Osteoblast (primary cell): Measurements from ENCODE around the gene FMR1NB. TPM values are rescaled to one million over a fixed set of nuclear protein-coding genes. Genes with fewer than 3 reads are reported as not detected.

Source experiments
- DNase-seq: peaks from one replicate; pipeline ENCODE4 v3.0.0; 2011; ENCODE audit warnings: low spot score, mixed read lengths; ENCODE audit not compliant: insufficient read length; ENCODE audit errors: missing footprints
- H2AFZ ChIP-seq: 2 replicates; pipeline ENCODE4 v1.6.0; 2011; ENCODE audit warnings: mild to moderate bottlenecking, low read length
- H3K27ac ChIP-seq: 2 replicates; pipeline ENCODE4 v1.5.1; 2011; ENCODE audit warnings: mild to moderate bottlenecking, low read depth, low read length, moderate library complexity
- H3K27me3 ChIP-seq: 2 replicates; pipeline ENCODE4 v1.6.0; 2012; ENCODE audit warnings: mild to moderate bottlenecking, control low read depth, inconsistent platforms, low read length, moderate library complexity; ENCODE audit not compliant: insufficient read depth
- H3K36me3 ChIP-seq: 2 replicates; pipeline ENCODE4 v1.5.1; 2011; ENCODE audit warnings: mild to moderate bottlenecking, low read length, control low read depth, moderate library complexity; ENCODE audit not compliant: insufficient read depth
- H3K4me1 ChIP-seq: 2 replicates; pipeline ENCODE4 v1.5.1; 2011; ENCODE audit warnings: mild to moderate bottlenecking, low read length, control low read depth, moderate library complexity; ENCODE audit not compliant: insufficient read depth
- H3K4me2 ChIP-seq: 2 replicates; pipeline ENCODE4 v1.6.0; 2011; ENCODE audit warnings: mild to moderate bottlenecking, low read length; ENCODE audit not compliant: insufficient read depth
- H3K4me3 ChIP-seq: fragments of 200-600 bp; sonication (generic); 3 replicates; pipeline ENCODE4 v1.5.1; 2012; ENCODE audit warnings: mild to moderate bottlenecking, low read length, inconsistent platforms; ENCODE audit not compliant: insufficient read depth
- H3K79me2 ChIP-seq: 2 replicates; pipeline ENCODE4 v1.6.0; 2012; ENCODE audit warnings: mild to moderate bottlenecking, low read length, control low read depth, inconsistent platforms; ENCODE audit not compliant: insufficient read depth
- H3K9me3 ChIP-seq: 2 replicates; pipeline ENCODE4 v1.5.1; 2011; ENCODE audit warnings: low read depth, low read length, control low read depth
- H4K20me1 ChIP-seq: 2 replicates; pipeline ENCODE4 v1.6.0; 2012; ENCODE audit warnings: mild to moderate bottlenecking, low read length, control low read depth; ENCODE audit not compliant: insufficient read depth
- CTCF ChIP-seq: IDR thresholded peaks from 2 replicates; pipeline ENCODE4 v1.5.1; 2011; ENCODE audit warnings: mild to moderate bottlenecking, low read depth, low read length, moderate library complexity; ENCODE audit errors: extremely low read depth
- total RNA-seq: library from RNA; depleted of rRNA; stranded (reverse); fragments of >200 nt; gene quantifications from 2 replicates; pipeline ENCODE4 v1.2.3, GENCODE V29; 2012

FMR1NB gene
- total RNA-seq, 1 donor: not detected

- no peak overlapping the region for H3K4me3 ChIP-seq
- H3K27ac ChIP-seq: no peak overlapping the region
- H3K9me3 ChIP-seq: no peaks in the 10 kb centered on the region
- peaks cover 4% of the 10 kb centered on the region for H3K4me1 ChIP-seq
- H3K4me2 ChIP-seq: no peak overlapping the region
- no peak for DNase-seq
- H3K27me3 ChIP-seq: no peaks in the 10 kb centered on the region
- H4K20me1 ChIP-seq: no peaks in the 10 kb centered on the region
- H3K36me3 ChIP-seq: no peaks in the 10 kb centered on the region
- no peaks in the 10 kb centered on the region for H3K79me2 ChIP-seq
- no peak for TF ChIP-seq CTCF
- no peak overlapping the region for H2AFZ ChIP-seq
Measured at GRCh38 chrX:147958291-147958690, 22.8 kb upstream of the FMR1NB start.

- Histone ChIP-seq H3K27me3 (no peaks in the 10 kb centered on the region), H3K4me1 (peaks cover 4% of the 10 kb centered on the region), H3K79me2 (no peaks in the 10 kb centered on the region), H3K36me3 (no peaks in the 10 kb centered on the region), H3K4me3 (no peak overlapping the region), H4K20me1 (no peaks in the 10 kb centered on the region), H3K27ac (no peak overlapping the region), H3K4me2 (no peak overlapping the region), H3K9me3 (no peaks in the 10 kb centered on the region), H2AFZ (no peak overlapping the region)
- TF ChIP-seq CTCF: no peak
- no peak for DNase-seq
Measured at GRCh38 chrX:147960722-147961121, 20.4 kb upstream of the FMR1NB start.

- Histone ChIP-seq H3K9me3 (no peaks in the 10 kb centered on the region), H3K79me2 (no peaks in the 10 kb centered on the region), H4K20me1 (no peaks in the 10 kb centered on the region), H3K36me3 (no peaks in the 10 kb centered on the region), H3K27me3 (no peaks in the 10 kb centered on the region), H3K4me2 (no peak overlapping the region), H3K4me3 (no peak overlapping the region), H3K27ac (no peak overlapping the region), H2AFZ (no peak overlapping the region), H3K4me1 (peaks cover 4% of the 10 kb centered on the region)
- DNase-seq: no peak
- no peak for TF ChIP-seq CTCF
Measured at GRCh38 chrX:147962476-147962875, 18.7 kb upstream of the FMR1NB start.

- Histone ChIP-seq H3K79me2 (no peaks in the 10 kb centered on the region), H3K36me3 (no peaks in the 10 kb centered on the region), H3K27ac (no peak overlapping the region), H3K9me3 (no peaks in the 10 kb centered on the region), H4K20me1 (no peaks in the 10 kb centered on the region), H3K27me3 (no peaks in the 10 kb centered on the region), H3K4me3 (no peak overlapping the region), H3K4me1 (no peaks in the 10 kb centered on the region), H2AFZ (no peak overlapping the region), H3K4me2 (no peak overlapping the region)
- no peak for DNase-seq
- no peak for TF ChIP-seq CTCF
Measured at GRCh38 chrX:147978931-147979330, 2.2 kb upstream of the FMR1NB start.
